Hepatocyte (in vitro differentiated cells): ENCODE results near the gene ANKRD11.

Experiments
- EZH2 ChIP-seq: fragments of 200-600 bp; sonication (generic); IDR thresholded peaks from 2 replicates; pipeline ENCODE4 v1.6.1; 2016; ENCODE audit warnings: antibody characterized with exemption, mild to moderate bottlenecking, borderline replicate concordance
- EZH2phosphoT487 ChIP-seq: fragments of 200-600 bp; sonication (generic); IDR thresholded peaks from one replicate; pipeline ENCODE4 v1.6.1; 2018; ENCODE audit warnings: antibody characterized with exemption, mild to moderate bottlenecking, low read depth, moderate library complexity; ENCODE audit not compliant: unreplicated experiment, severe bottlenecking
- TF ChIP-seq, protein P1 (sequence below): fragments of 200-600 bp; sonication (generic); IDR thresholded peaks from 2 replicates; pipeline ENCODE4 v1.5.1; 2016; ENCODE audit warnings: antibody characterized with exemption, mild to moderate bottlenecking; ENCODE audit not compliant: poor library complexity

DNA sequence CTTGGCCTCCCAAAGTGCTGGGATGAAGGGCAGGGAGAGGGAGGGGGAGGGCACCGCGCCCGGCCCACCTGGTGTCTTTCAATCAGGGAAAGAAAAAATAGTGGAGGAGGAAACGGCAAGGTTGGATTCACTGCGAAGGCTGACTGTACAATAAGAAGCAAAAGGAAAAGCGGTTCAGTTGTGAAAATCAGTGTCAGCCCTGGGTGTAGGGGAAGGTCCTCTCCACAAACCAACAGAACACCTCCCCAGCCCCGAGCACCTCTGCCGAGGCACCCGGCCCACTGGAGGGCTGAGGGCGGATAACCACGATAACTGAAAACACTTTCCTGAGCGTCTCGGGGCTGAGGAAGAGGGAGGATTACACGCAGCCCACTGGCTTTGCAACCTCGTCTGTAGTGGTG lies 16.4 kb upstream of the ANKRD11 start:
- TF ChIP-seq, protein P1, sequence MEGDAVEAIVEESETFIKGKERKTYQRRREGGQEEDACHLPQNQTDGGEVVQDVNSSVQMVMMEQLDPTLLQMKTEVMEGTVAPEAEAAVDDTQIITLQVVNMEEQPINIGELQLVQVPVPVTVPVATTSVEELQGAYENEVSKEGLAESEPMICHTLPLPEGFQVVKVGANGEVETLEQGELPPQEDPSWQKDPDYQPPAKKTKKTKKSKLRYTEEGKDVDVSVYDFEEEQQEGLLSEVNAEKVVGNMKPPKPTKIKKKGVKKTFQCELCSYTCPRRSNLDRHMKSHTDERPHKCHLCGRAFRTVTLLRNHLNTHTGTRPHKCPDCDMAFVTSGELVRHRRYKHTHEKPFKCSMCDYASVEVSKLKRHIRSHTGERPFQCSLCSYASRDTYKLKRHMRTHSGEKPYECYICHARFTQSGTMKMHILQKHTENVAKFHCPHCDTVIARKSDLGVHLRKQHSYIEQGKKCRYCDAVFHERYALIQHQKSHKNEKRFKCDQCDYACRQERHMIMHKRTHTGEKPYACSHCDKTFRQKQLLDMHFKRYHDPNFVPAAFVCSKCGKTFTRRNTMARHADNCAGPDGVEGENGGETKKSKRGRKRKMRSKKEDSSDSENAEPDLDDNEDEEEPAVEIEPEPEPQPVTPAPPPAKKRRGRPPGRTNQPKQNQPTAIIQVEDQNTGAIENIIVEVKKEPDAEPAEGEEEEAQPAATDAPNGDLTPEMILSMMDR = no peak
- TF ChIP-seq EZH2 = no peak
- no peak for TF ChIP-seq EZH2phosphoT487
